ENCODE measurements around the gene GPR176.
A peak's percentile ranks its signal among the peaks of the same experiment; 100 is the strongest.

Gene GPR176

GRCh38 chr15:39854161-39854560 lies 65.9 kb downstream of the GPR176 start:
- H2BK120ac ChIP-seq (ENCODE audit: insufficient read depth, low read length, poor library complexity) = no peak overlapping the region
- no peak for DNase-seq
- no peak overlapping the region for H3K14ac ChIP-seq (ENCODE audit: low read length)
- H3K79me1 ChIP-seq (ENCODE audit: low read length) = no peaks in the 10 kb centered on the region
- H3K9ac ChIP-seq (ENCODE audit: low read length) = no peak overlapping the region
- no peak overlapping the region for H3K4me3 ChIP-seq (ENCODE audit: low read depth, low read length)
- no peak overlapping the region for H2AFZ ChIP-seq (ENCODE audit: insufficient read depth, low read length, poor library complexity)
- H3K27me3 ChIP-seq (ENCODE audit: insufficient read depth, low read length) = no peaks in the 10 kb centered on the region
- H3K23ac ChIP-seq (ENCODE audit: low read length) = no peak overlapping the region
- no peak overlapping the region for H2BK5ac ChIP-seq (ENCODE audit: low read depth, low read length, poor library complexity)
- H4K12ac ChIP-seq (ENCODE audit: low read depth, low read length) = no peak overlapping the region
- H2AK5ac ChIP-seq (ENCODE audit: low read length) = no peak overlapping the region
- H3K18ac ChIP-seq (ENCODE audit: low read length) = no peak overlapping the region
- no peaks in the 10 kb centered on the region for H3K79me2 ChIP-seq (ENCODE audit: control insufficient read depth, insufficient read depth, low read length, poor library complexity)
- H3K4me1 ChIP-seq (ENCODE audit: control insufficient read depth in 1 of 2, insufficient read depth in 2 of 2, low read length in 2 of 2) = no peaks in the 10 kb centered on the region
- H4K8ac ChIP-seq (ENCODE audit: low read depth, low read length) = no peak overlapping the region
- no peak overlapping the region for H3K4ac ChIP-seq (ENCODE audit: low read depth, low read length)
- no peaks in the 10 kb centered on the region for H3K9me3 ChIP-seq (ENCODE audit: insufficient read depth, low read depth, low read length)
- H3K36me3 ChIP-seq (ENCODE audit: control insufficient read depth in 1 of 2, insufficient read depth in 2 of 2, low read length in 2 of 2) = no peaks in the 10 kb centered on the region
- H3K4me2 ChIP-seq (ENCODE audit: low read length) = no peak overlapping the region
- H2BK12ac ChIP-seq (ENCODE audit: low read length) = no peak overlapping the region
- no peak overlapping the region for H3K27ac ChIP-seq (ENCODE audit: low read depth, low read length)
- no peak overlapping the region for H4K91ac ChIP-seq (ENCODE audit: low read depth, low read length)

DNA sequence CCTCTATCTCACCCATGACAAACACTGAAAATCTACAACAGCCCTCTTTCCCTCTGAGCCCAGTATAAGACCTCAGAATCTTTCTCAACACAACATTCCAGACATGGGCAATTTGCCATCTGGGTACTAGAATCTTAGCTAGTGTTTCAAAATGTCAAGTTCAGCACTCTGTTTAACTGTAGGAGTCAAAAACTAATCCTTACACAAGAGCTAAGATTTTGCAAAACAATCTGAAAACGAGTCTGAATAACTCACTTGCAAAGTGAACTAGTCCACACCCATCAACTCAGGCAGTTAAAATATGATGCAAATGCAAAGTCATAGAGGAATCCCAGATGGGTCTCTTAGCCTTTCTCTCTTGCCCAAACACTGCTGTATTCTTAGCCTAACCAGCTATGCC lies 67.8 kb downstream of the GPR176 start:
- Histone ChIP-seq H3K14ac (ENCODE audit: low read length) (no peak overlapping the region), H4K91ac (ENCODE audit: low read depth, low read length) (no peak overlapping the region), H3K79me1 (ENCODE audit: low read length) (no peaks in the 10 kb centered on the region), H4K12ac (ENCODE audit: low read depth, low read length) (no peak overlapping the region), H3K23ac (ENCODE audit: low read length) (no peak overlapping the region), H2BK12ac (ENCODE audit: low read length) (no peak overlapping the region), H3K79me2 (ENCODE audit: control insufficient read depth, insufficient read depth, low read length, poor library complexity) (no peaks in the 10 kb centered on the region), H3K27ac (ENCODE audit: low read depth, low read length) (no peak overlapping the region), H2BK120ac (ENCODE audit: insufficient read depth, low read length, poor library complexity) (no peak overlapping the region), H3K4me2 (ENCODE audit: low read length) (no peak overlapping the region), H3K4me3 (ENCODE audit: low read depth, low read length) (no peak overlapping the region), H3K36me3 (ENCODE audit: control insufficient read depth in 1 of 2, insufficient read depth in 2 of 2, low read length in 2 of 2) (no peaks in the 10 kb centered on the region), H2BK5ac (ENCODE audit: low read depth, low read length, poor library complexity) (no peak overlapping the region), H3K4ac (ENCODE audit: low read depth, low read length) (no peak overlapping the region), H3K18ac (ENCODE audit: low read length) (no peak overlapping the region), H3K9ac (ENCODE audit: low read length) (no peak overlapping the region), H2AFZ (ENCODE audit: insufficient read depth, low read length, poor library complexity) (no peak overlapping the region), H2AK5ac (ENCODE audit: low read length) (no peak overlapping the region), H4K8ac (ENCODE audit: low read depth, low read length) (no peak overlapping the region), H3K27me3 (ENCODE audit: insufficient read depth, low read length) (no peaks in the 10 kb centered on the region), H3K9me3 (ENCODE audit: insufficient read depth, low read depth, low read length) (no peaks in the 10 kb centered on the region), H3K4me1 (ENCODE audit: control insufficient read depth in 1 of 2, insufficient read depth in 2 of 2, low read length in 2 of 2) (no peaks in the 10 kb centered on the region)
- WGBS (ENCODE audit: extremely low coverage, insufficient coverage, insufficient read length) = no CpG with 5 or more reads among the region's 1 CpG
- DNase-seq = peak in 1 of 2 donors; percentile 13

- H4K8ac ChIP-seq (ENCODE audit: low read depth, low read length) = no peak overlapping the region
- no peak overlapping the region for H2BK120ac ChIP-seq (ENCODE audit: insufficient read depth, low read length, poor library complexity)
- no peaks in the 10 kb centered on the region for H3K79me2 ChIP-seq (ENCODE audit: control insufficient read depth, insufficient read depth, low read length, poor library complexity)
- no peak overlapping the region for H3K4me2 ChIP-seq (ENCODE audit: low read length)
- H3K18ac ChIP-seq (ENCODE audit: low read length) = no peak overlapping the region
- no peaks in the 10 kb centered on the region for H3K9me3 ChIP-seq (ENCODE audit: insufficient read depth, low read depth, low read length)
- H2BK5ac ChIP-seq (ENCODE audit: low read depth, low read length, poor library complexity) = no peak overlapping the region
- H3K79me1 ChIP-seq (ENCODE audit: low read length) = no peaks in the 10 kb centered on the region
- no peak overlapping the region for H3K9ac ChIP-seq (ENCODE audit: low read length)
- no peaks in the 10 kb centered on the region for H3K36me3 ChIP-seq (ENCODE audit: control insufficient read depth in 1 of 2, insufficient read depth in 2 of 2, low read length in 2 of 2)
- H3K4me1 ChIP-seq (ENCODE audit: control insufficient read depth in 1 of 2, insufficient read depth in 2 of 2, low read length in 2 of 2) = no peaks in the 10 kb centered on the region
- H4K12ac ChIP-seq (ENCODE audit: low read depth, low read length) = no peak overlapping the region
- no peak overlapping the region for H3K4me3 ChIP-seq (ENCODE audit: low read depth, low read length)
- H2AK5ac ChIP-seq (ENCODE audit: low read length) = no peak overlapping the region
- H3K27me3 ChIP-seq (ENCODE audit: insufficient read depth, low read length) = no peaks in the 10 kb centered on the region
- no peak overlapping the region for H4K91ac ChIP-seq (ENCODE audit: low read depth, low read length)
- no peak overlapping the region for H3K23ac ChIP-seq (ENCODE audit: low read length)
- no peak for DNase-seq
- H3K27ac ChIP-seq (ENCODE audit: low read depth, low read length) = no peak overlapping the region
- H2BK12ac ChIP-seq (ENCODE audit: low read length) = no peak overlapping the region
- no CpG with 5 or more reads among the region's 7 CpGs for WGBS (ENCODE audit: extremely low coverage, insufficient coverage, insufficient read length)
- no peak overlapping the region for H3K4ac ChIP-seq (ENCODE audit: low read depth, low read length)
- H3K14ac ChIP-seq (ENCODE audit: low read length) = no peak overlapping the region
- no peak overlapping the region for H2AFZ ChIP-seq (ENCODE audit: insufficient read depth, low read length, poor library complexity)
Measured at GRCh38 chr15:39851500-39852092, 68.5 kb downstream of the GPR176 start.

DNA sequence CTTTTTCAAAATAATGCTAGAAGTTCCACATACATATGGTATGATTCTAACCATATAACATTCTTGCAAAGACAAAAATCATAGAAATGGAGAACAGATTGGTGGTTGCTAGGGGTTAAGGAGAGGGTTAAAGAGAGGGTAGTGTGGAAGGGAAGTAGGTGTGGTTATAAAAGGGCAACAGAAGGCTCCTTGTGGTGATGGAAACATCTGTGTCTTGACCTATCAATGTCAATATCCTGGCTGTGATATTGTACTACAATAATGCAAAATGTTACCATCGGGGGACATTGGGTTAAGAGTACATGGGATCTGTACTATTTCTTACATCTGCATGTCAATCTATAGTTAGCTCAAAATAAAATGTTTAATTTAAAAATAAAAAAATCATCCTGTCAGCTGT lies 69.6 kb downstream of the GPR176 start:
- H3K18ac ChIP-seq (ENCODE audit: low read length) = no peak overlapping the region
- H3K9me3 ChIP-seq (ENCODE audit: insufficient read depth, low read depth, low read length) = no peaks in the 10 kb centered on the region
- no peak overlapping the region for H3K27ac ChIP-seq (ENCODE audit: low read depth, low read length)
- H3K4me2 ChIP-seq (ENCODE audit: low read length) = no peak overlapping the region
- H3K27me3 ChIP-seq (ENCODE audit: insufficient read depth, low read length) = no peaks in the 10 kb centered on the region
- DNase-seq = no peak
- no peaks in the 10 kb centered on the region for H3K36me3 ChIP-seq (ENCODE audit: control insufficient read depth in 1 of 2, insufficient read depth in 2 of 2, low read length in 2 of 2)
- no peak overlapping the region for H2BK120ac ChIP-seq (ENCODE audit: insufficient read depth, low read length, poor library complexity)
- no peak overlapping the region for H2BK12ac ChIP-seq (ENCODE audit: low read length)
- H3K4ac ChIP-seq (ENCODE audit: low read depth, low read length) = no peak overlapping the region
- H3K23ac ChIP-seq (ENCODE audit: low read length) = no peak overlapping the region
- no peaks in the 10 kb centered on the region for H3K79me2 ChIP-seq (ENCODE audit: control insufficient read depth, insufficient read depth, low read length, poor library complexity)
- no peak overlapping the region for H2AFZ ChIP-seq (ENCODE audit: insufficient read depth, low read length, poor library complexity)
- no peak overlapping the region for H4K8ac ChIP-seq (ENCODE audit: low read depth, low read length)
- no CpG with 5 or more reads among the region's 1 CpG for WGBS (ENCODE audit: extremely low coverage, insufficient coverage, insufficient read length)
- H2BK5ac ChIP-seq (ENCODE audit: low read depth, low read length, poor library complexity) = no peak overlapping the region
- H3K4me1 ChIP-seq (ENCODE audit: control insufficient read depth in 1 of 2, insufficient read depth in 2 of 2, low read length in 2 of 2) = no peaks in the 10 kb centered on the region
- no peak overlapping the region for H4K91ac ChIP-seq (ENCODE audit: low read depth, low read length)
- H2AK5ac ChIP-seq (ENCODE audit: low read length) = no peak overlapping the region
- H3K14ac ChIP-seq (ENCODE audit: low read length) = no peak overlapping the region
- H3K4me3 ChIP-seq (ENCODE audit: low read depth, low read length) = no peak overlapping the region
- H4K12ac ChIP-seq (ENCODE audit: low read depth, low read length) = no peak overlapping the region
- no peaks in the 10 kb centered on the region for H3K79me1 ChIP-seq (ENCODE audit: low read length)
- H3K9ac ChIP-seq (ENCODE audit: low read length) = no peak overlapping the region
